GM12874 (cell line): ENCODE measurements around the gene RBM47.

Experiments used
- CTCF ChIP-seq: IDR thresholded peaks from 2 replicates; pipeline ENCODE4 v1.5.1; 2011; ENCODE audit warnings: low read depth, mild to moderate bottlenecking, control low read depth, low read length, moderate library complexity; ENCODE audit not compliant: insufficient read depth

RBM47 gene

GRCh38 chr4:40599431-40599830 lies 30.2 kb downstream of the RBM47 start:
- TF ChIP-seq CTCF: no peak

- TF ChIP-seq CTCF: no peak
Observed at GRCh38 chr4:40596522-40596921, 33.1 kb downstream of the RBM47 start.

- no peak for TF ChIP-seq CTCF
Observed at GRCh38 chr4:40595981-40596380, 33.7 kb downstream of the RBM47 start.

- TF ChIP-seq CTCF: no peak
Observed at GRCh38 chr4:40594261-40595178, 35.1 kb downstream of the RBM47 start.

- no peak for TF ChIP-seq CTCF
Observed at GRCh38 chr4:40592034-40592433, 37.6 kb downstream of the RBM47 start.

GRCh38 chr4:40587826-40588225 lies 41.8 kb downstream of the RBM47 start:
- TF ChIP-seq CTCF: no peak

- no peak for TF ChIP-seq CTCF
Observed at GRCh38 chr4:40587351-40587750, 42.3 kb downstream of the RBM47 start.
